A549 treated with dexamethasone at 1 μM for 4 hours (cell line): Measurements from ENCODE around the gene TRUB2. TPM values are rescaled to one million over a fixed set of nuclear protein-coding genes. Genes with fewer than 3 reads are reported as not detected.

ENCODE experiments used
- total RNA-seq: library from RNA; stranded (reverse); fragments of 200-300 nt; extraction: Qiagen RNA extraction; gene quantifications from 5 replicates; pipeline ENCODE4 v1.2.3, GENCODE V29; 2022

TRUB2 gene, protein sequence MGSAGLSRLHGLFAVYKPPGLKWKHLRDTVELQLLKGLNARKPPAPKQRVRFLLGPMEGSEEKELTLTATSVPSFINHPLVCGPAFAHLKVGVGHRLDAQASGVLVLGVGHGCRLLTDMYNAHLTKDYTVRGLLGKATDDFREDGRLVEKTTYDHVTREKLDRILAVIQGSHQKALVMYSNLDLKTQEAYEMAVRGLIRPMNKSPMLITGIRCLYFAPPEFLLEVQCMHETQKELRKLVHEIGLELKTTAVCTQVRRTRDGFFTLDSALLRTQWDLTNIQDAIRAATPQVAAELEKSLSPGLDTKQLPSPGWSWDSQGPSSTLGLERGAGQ
- total RNA-seq = 37.3 to 48.1 TPM (median 45.7 TPM) in 5 replicates

DNA sequence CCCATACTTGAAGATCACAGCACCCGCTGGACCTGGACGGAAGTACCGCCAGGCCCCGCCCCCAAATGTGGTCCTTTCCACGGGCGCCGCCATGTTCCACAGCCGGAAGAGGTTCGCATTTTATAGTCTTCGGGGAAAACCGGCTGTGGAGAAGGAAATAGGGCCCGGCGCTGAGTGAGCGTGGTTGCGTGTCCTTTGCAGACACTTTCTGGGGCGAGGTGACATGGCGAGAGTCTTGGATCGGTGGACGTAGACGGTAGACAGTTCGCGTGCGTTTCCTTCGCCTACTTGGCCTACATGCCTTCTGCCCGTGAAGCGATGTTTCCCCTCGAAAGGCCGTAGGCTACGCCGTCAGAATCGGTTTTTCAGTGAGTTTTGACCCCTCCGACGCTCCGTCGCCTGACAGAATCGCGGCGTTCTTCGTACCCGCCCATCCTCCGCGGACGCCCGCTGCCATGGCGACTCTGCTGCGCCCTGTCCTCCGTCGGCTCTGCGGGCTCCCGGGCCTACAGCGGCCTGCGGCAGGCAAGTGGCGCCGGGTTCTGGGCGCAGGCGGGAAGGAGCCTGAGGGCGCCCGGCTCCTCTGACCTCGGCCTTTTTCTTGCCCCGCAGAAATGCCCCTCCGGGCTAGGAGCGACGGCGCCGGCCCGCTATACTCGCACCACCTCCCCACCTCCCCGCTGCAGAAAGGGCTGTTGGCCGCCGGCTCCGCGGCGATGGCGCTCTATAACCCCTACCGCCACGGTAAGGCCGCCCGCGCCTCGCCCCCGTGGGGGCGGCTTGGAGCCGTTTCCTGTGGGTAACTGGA is at the start of gene TRUB2, which contains the start of gene COQ4:
TSS of gene TRUB2 (minus strand) at position 44 of the 808 bp plus-strand sequence. CDS start at position 5, 39 bp downstream.
TSS of gene COQ4 (plus strand) at position 436 of the 808 bp plus-strand sequence. CDS start at position 456, 20 bp downstream.

DNA sequence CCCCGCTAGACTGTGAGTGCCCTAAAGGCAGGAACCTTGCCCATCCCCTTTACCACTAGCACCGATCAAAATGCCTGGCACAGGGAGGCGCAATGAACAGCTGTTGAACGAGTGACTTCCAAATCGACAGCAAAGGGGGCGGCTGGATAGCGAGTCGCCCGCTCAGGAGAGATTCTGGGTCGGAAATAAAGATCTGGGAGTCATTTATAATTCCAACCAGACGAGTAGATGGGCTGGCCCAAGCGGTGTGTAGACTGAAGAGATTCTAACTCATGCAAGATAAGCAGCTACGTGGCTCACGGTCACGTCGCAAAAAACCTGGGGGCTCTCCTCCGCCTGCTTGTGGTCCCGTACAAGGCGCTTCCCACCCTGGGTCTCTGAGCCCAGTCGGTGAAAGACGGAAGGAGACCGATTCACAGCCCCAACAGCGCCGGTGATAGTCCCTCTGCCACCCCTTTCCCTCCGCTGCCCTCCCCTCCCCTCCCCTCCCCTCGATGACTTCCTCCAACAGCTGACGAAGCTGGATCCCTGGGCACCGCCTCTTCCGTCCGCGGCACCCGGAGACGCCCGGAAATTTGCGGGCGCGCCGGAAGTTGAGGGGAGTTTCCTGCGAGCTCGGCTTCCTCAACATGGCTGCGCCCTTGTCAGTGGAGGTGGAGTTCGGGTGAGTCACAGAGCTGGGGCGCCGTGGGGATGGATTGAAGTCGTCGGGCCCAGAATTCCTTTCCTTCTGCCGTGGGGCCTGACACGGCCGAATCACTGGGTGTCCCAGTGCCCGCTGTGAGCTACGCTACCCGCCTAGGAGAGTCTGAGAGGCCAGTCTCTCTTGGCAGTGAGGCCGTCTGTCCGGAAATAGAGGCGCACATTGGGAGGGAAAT is 48.7 kb upstream of the TRUB2 start, which contains the start of gene URM1:
TSS of gene URM1 (plus strand) at position 623 of the 878 bp plus-strand sequence. CDS start at position 630, 7 bp downstream.

DNA sequence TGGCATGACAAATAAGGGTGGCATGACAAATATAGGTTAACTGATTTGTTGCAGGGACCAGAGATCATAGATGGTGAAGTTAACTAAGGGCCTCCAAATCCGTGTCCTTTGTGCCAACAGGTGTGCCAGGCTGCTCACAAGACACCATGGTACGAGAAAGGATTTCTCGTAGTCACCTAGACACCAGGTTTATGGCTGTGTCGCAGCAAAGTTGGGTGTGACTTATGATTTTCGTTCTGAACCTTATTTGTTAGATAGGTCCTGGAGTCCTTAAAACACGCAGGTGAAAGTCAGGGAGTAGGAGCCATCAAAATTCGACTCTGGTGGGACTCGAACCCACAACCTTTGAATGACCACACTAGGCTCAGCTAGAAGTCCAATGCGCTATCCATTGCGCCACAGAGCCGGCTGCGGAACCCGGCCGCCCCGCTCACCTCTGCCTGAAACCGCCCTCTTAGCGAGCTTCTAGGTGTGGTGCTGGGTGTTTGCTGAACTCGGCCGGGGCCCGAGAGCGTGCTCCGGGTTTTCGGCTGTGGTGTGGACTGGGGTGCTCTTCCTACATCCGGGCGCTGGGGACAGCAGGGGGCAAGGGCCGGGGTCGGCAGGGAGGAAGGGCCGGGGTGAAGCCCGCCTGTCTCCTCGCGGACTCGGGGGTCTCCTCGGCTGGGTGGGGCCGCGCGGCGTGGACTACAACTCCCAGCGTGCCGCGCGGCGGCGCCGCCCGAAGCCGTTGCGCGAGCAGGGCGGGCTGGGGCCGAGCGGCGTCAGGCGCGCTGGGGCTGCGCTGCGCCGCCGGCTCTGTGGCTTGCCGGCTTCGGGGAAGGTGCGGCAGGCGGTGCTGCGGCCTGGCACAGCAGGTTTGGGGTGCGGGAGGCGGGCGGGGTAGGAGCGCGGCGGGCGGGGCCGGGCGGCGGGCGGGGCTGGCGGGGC is 17.8 kb upstream of the TRUB2 start, which contains the start of gene SLC27A4:
TSS of gene SLC27A4 (plus strand) at position 767 of the 930 bp plus-strand sequence. CDS start 2,606 bp downstream, outside the sequence.

DNA sequence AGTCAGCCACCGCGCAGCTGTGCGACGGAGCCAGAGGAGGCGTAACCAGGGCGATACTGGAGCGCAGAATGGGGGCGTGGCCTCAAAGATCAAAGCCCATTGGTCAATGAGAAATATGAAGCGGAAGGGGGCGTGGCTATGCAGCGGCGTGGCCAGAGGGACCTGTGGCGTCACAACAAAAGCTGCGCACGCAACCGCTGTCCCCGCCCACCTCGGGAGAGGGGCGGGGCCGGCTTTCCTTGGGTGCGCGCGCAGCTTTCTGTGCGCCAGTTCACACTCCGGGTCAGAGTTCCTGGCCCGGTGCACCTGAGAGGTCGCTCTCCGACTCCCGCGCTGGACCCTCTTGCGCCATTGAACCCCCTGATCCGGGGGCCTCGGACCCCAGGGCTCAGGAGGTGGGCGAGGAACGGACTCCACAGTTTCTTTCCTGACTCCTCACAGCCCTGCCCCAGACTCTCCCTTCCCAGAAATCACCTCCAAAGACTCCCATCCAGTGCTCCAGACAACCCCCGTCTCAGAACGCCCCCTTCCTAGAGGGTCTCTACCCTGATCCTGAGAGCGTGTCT is 46.2 kb downstream of the TRUB2 start, which contains the start of gene SWI5:
TSS of gene SWI5 (plus strand) at position 269 of the 566 bp plus-strand sequence.

DNA sequence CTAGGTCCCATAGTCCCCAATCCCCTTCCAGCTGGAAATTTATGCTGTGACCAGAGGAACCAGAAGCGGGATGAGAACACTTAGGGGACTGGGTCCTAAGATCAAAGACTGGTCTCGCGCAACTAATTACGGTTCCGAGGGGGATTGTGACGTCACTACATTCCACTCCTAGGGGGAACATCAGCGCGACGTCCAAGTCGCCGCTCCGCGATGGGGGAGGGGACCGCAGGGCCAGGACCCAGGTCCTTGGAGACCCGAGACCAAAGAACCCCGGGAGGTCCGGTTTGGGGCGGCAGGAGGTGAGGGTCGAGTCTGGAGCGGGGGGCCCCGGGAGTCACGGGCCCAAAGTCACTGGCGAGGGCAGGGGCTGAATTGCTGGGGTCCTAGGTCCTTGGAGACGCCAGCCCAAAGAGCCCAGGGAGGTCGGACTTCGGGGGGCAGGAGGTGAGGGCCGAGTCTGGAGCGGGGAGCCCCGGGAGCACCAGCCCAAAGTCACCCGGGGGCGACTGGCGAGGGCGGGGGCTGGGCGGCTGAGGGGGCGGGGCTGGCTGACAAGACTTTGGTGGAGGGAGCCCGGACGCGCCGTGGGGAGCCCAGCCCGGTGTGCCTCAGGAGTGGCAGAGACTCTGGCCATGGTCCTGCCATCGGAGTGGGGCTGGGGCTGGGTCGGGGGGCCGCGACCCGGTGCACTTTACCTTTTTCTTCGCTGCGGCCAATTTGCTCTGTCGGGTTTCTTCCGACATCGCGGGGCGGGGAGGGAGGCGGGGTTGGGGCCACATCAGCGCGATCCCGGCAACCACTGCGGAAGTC is 46.8 kb downstream of the TRUB2 start, which contains the start of gene GOLGA2:
TSS of gene GOLGA2 (minus strand) at position 810 of the 810 bp plus-strand sequence. CDS start at position 779, 31 bp downstream.

Other genes with a start within 250 kb of the TRUB2 start
- gene PTGES2, start 194.7 kb downstream of the TRUB2 start, total RNA-seq = 72.5 to 107 TPM (median 99.1 TPM) in 5 replicates
- 2.8 to 7.2 TPM (median 3.2 TPM) in 5 replicates for gene LCN2, start 173.0 kb downstream of the TRUB2 start, total RNA-seq
- 37.1 to 68.4 TPM (median 58.2 TPM) in 5 replicates for gene BBLN, start 162.2 kb downstream of the TRUB2 start, total RNA-seq
- gene CIZ1, start 130.9 kb downstream of the TRUB2 start, total RNA-seq = 65.3 to 106 TPM (median 101 TPM) in 5 replicates
- 62.4 to 106 TPM (median 95.8 TPM) in 5 replicates for gene DNM1, start 119.1 kb downstream of the TRUB2 start, total RNA-seq
- 32.7 to 51.6 TPM (median 49.0 TPM) in 5 replicates for gene GOLGA2, start 46.4 kb downstream of the TRUB2 start, total RNA-seq
- 40.0 to 45.3 TPM (median 42.0 TPM) in 5 replicates for gene SWI5, start 46.2 kb downstream of the TRUB2 start, total RNA-seq
- gene COQ4, start 392 bp upstream of the TRUB2 start, total RNA-seq = 52.3 to 62.0 TPM (median 59.4 TPM) in 5 replicates
- gene SLC27A4, start 18.1 kb upstream of the TRUB2 start, total RNA-seq = 30.9 to 49.0 TPM (median 46.0 TPM) in 5 replicates
- 65.0 to 80.0 TPM (median 77.2 TPM) in 5 replicates for gene URM1, start 48.9 kb upstream of the TRUB2 start, total RNA-seq
- 32.0 to 41.9 TPM (median 36.3 TPM) in 5 replicates for gene CERCAM, start 98.4 kb upstream of the TRUB2 start, total RNA-seq
- gene ODF2, start 133.6 kb upstream of the TRUB2 start, total RNA-seq = 19.8 to 28.8 TPM (median 27.4 TPM) in 5 replicates
- gene GLE1, start 182.3 kb upstream of the TRUB2 start, total RNA-seq = 27.2 to 35.5 TPM (median 32.7 TPM) in 5 replicates
- 115 to 167 TPM (median 164 TPM) in 5 replicates for gene SPTAN1, start 230.1 kb upstream of the TRUB2 start, total RNA-seq